HEK293 (cell line): Measurements from ENCODE around the gene GALNT2.

Experiments
- ATF2 ChIP-seq: fragments of 450-650 bp; formaldehyde crosslinking; IDR thresholded peaks from 2 replicates; pipeline ENCODE4 v1.5.1; 2016; ENCODE audit warnings: missing biosample characterization, missing genetic modification characterization, low read depth
- BCL11A ChIP-seq: fragments of 450-650 bp; formaldehyde crosslinking; IDR thresholded peaks from 2 replicates; pipeline ENCODE4 v1.5.1; 2016; ENCODE audit warnings: low read depth, missing biosample characterization, missing genetic modification characterization
- EGR2 ChIP-seq: fragments of 450-650 bp; formaldehyde crosslinking; IDR thresholded peaks from 2 replicates; pipeline ENCODE4 v1.5.1; 2016; ENCODE audit warnings: low read depth, missing biosample characterization, missing genetic modification characterization
- HOXC10 ChIP-seq: sonication (generic); formaldehyde crosslinking; IDR thresholded peaks from 2 replicates; pipeline ENCODE4 v1.8.1; 2023; ENCODE audit warnings: mild to moderate bottlenecking, missing genetic modification reagents
- PRDM10 ChIP-seq: fragments of 450-650 bp; formaldehyde crosslinking; IDR thresholded peaks from 2 replicates; pipeline ENCODE4 v1.5.1; 2016; ENCODE audit warnings: missing biosample characterization, missing genetic modification characterization
- SCRT1 ChIP-seq: fragments of 450-650 bp; formaldehyde crosslinking; IDR thresholded peaks from 2 replicates; pipeline ENCODE4 v1.5.1; 2016; ENCODE audit warnings: missing biosample characterization, missing genetic modification characterization, borderline replicate concordance
- SP7 ChIP-seq: fragments of 450-650 bp; formaldehyde crosslinking; IDR thresholded peaks from 2 replicates; pipeline ENCODE4 v1.5.1; 2016; ENCODE audit warnings: missing biosample characterization, missing genetic modification characterization
- ZBTB11 ChIP-seq: fragments of 450-650 bp; formaldehyde crosslinking; conservative IDR thresholded peaks from 2 replicates; pipeline ENCODE4 v1.5.1; 2016; ENCODE audit warnings: low read depth, missing biosample characterization, missing genetic modification characterization
- ZNF10 ChIP-seq: fragments of 450-650 bp; formaldehyde crosslinking; IDR thresholded peaks from 2 replicates; pipeline ENCODE4 v1.5.1; 2017; ENCODE audit warnings: missing biosample characterization, missing genetic modification characterization
- ZNF175 ChIP-seq: fragments of 450-650 bp; formaldehyde crosslinking; IDR thresholded peaks from 2 replicates; pipeline ENCODE4 v1.5.1; 2016; ENCODE audit warnings: missing biosample characterization, missing genetic modification characterization
- ZNF18 ChIP-seq: fragments of 450-650 bp; formaldehyde crosslinking; IDR thresholded peaks from 2 replicates; pipeline ENCODE4 v1.5.1; 2016; ENCODE audit warnings: missing biosample characterization, missing genetic modification characterization
- ZNF221 ChIP-seq: fragments of 450-650 bp; formaldehyde crosslinking; IDR thresholded peaks from 2 replicates; pipeline ENCODE4 v1.5.1; 2017; ENCODE audit warnings: missing biosample characterization, missing genetic modification characterization, borderline replicate concordance
- ZNF23 ChIP-seq: fragments of 450-650 bp; formaldehyde crosslinking; IDR thresholded peaks from 2 replicates; pipeline ENCODE4 v1.5.1; 2016; ENCODE audit warnings: missing biosample characterization, missing genetic modification characterization, borderline replicate concordance
- ZNF280C ChIP-seq: fragments of 450-650 bp; formaldehyde crosslinking; IDR thresholded peaks from 2 replicates; pipeline ENCODE4 v1.5.1; 2016; ENCODE audit warnings: missing biosample characterization, missing genetic modification characterization
- ZNF37A ChIP-seq: fragments of 450-650 bp; IDR thresholded peaks from 2 replicates; pipeline ENCODE4 v1.5.1; 2018; ENCODE audit warnings: missing biosample characterization, missing genetic modification characterization
- ZNF473 ChIP-seq: fragments of 450-650 bp; formaldehyde crosslinking; IDR thresholded peaks from 2 replicates; pipeline ENCODE4 v1.5.1; 2017; ENCODE audit warnings: missing biosample characterization, missing genetic modification characterization
- ZNF561 ChIP-seq: fragments of 450-650 bp; IDR thresholded peaks from 2 replicates; pipeline ENCODE4 v1.5.1; 2018; ENCODE audit warnings: missing biosample characterization, missing genetic modification characterization, borderline replicate concordance
- ZNF600 ChIP-seq: fragments of 450-650 bp; formaldehyde crosslinking; IDR thresholded peaks from 2 replicates; pipeline ENCODE4 v1.5.1; 2016; ENCODE audit warnings: missing biosample characterization, missing genetic modification characterization
- ZNF610 ChIP-seq: fragments of 450-650 bp; formaldehyde crosslinking; IDR thresholded peaks from 2 replicates; pipeline ENCODE4 v1.5.1; 2016; ENCODE audit warnings: missing biosample characterization, missing genetic modification characterization, borderline replicate concordance
- ZNF692 ChIP-seq: fragments of 450-650 bp; formaldehyde crosslinking; IDR thresholded peaks from 2 replicates; pipeline ENCODE4 v1.5.1; 2016; ENCODE audit warnings: missing biosample characterization, missing genetic modification characterization
- ZNF701 ChIP-seq: fragments of 450-650 bp; formaldehyde crosslinking; IDR thresholded peaks from 2 replicates; pipeline ENCODE4 v1.5.1; 2016; ENCODE audit warnings: missing biosample characterization, missing genetic modification characterization
- ZNF768 ChIP-seq: fragments of 450-650 bp; formaldehyde crosslinking; IDR thresholded peaks from 2 replicates; pipeline ENCODE4 v1.5.1; 2018; ENCODE audit warnings: missing biosample characterization, mild to moderate bottlenecking, missing genetic modification characterization
- ZSCAN4 ChIP-seq: fragments of 450-650 bp; formaldehyde crosslinking; IDR thresholded peaks from 2 replicates; pipeline ENCODE4 v1.5.1; 2017; ENCODE audit warnings: missing biosample characterization, missing genetic modification characterization

Gene GALNT2

GRCh38 chr1:230104395-230105244, 37.6 kb downstream of the GALNT2 start (continued):
- TF ChIP-seq ZBTB11 (tag by site-specific recombination) (no peak), ZNF768 (tag by site-specific recombination) (no peak), ZNF221 (no peak), ZNF10 (tag by site-specific recombination) (no peak), ZNF280C (tag by site-specific recombination) (no peak), ZNF175 (tag by site-specific recombination) (no peak), ZNF610 (tag by site-specific recombination) (0 out of 2 replicates have a peak, but pooled peaks have one; percentile 24), BCL11A (tag by site-specific recombination) (no peak), SCRT1 (peak; percentile 79), ZNF23 (tag by site-specific recombination) (no peak), HOXC10 (CRISPR knock-in tag) (no peak), ZNF561 (tag by site-specific recombination) (no peak; the same call in 1 of the 2 replicates), EGR2 (tag by site-specific recombination) (peak; percentile 85), ZSCAN4 (tag by site-specific recombination) (no peak), ATF2 (tag by site-specific recombination) (0 out of 2 replicates have a peak, but pooled peaks have one; percentile 2), ZNF600 (tag by site-specific recombination) (peak; percentile 100), ZNF692 (tag by site-specific recombination) (peak; percentile 71; the same call in 1 of the 2 replicates), PRDM10 (tag by site-specific recombination) (peak; percentile 91), ZNF473 (tag by site-specific recombination) (no peak), ZNF701 (tag by site-specific recombination) (no peak), SP7 (tag by site-specific recombination) (peak; percentile 99), ZNF37A (tag by site-specific recombination) (no peak), ZNF18 (tag by site-specific recombination) (no peak)
